ENCODE results near the gene CRHR2. TPM values are rescaled to one million over a fixed set of nuclear protein-coding genes. Genes with fewer than 3 reads are reported as not detected.

The CRHR2 gene
- total RNA-seq, 1 experiment from 2014 or later, result not detected

DNA sequence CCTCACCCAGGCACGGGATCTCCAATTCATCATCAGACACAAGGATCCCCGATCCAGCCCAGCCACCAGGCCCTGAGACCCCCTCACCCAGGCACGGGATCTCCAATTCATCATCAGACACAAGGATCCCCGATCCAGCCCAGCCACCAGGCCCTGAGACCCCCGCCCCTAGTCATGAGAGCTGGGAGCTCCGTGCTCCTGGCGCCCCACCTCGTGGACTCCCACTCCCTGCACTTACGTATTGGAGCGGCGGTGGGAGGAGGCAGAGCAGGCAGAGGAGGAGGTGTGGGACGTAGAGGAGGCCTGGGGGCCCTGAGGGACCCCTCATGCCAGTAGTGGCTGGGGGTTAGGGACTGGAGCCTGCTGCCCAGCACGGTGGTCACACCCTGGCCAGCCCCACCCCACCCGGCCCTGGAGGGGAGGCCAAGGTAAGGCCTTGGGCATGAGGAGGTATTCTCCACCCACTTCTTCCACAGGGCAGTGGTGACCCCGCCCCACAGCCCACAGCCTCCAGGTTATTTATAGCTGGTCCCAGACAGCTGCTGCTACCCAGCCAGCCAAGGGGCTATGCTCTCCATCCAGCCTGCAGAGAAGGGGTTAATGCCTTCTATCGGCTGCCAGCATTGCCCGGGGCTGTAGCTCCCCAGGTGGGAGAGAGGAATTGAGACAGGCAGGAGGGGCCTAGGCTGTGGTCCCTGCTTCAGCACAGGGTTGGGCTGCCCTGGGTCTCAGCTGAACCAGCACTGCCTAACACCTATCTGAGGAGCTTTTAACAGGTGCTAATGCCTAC lies 17.6 kb upstream of the CRHR2 start:
- POLR2A ChIA-PET, result no interaction called here
- no peak overlapping the region for H3K4me3 Mint-ChIP-seq (ENCODE audit: unreplicated experiment)
- CTCF ChIA-PET, result no interaction called here
- H3K27me3 ChIP-seq (replicated peaks; ENCODE audit: control insufficient read depth, insufficient read depth, low read length), result no peaks in the 10 kb centered on the region; the same call in 1 of the 2 replicates
- peaks cover 4% of the 10 kb centered on the region for H3K27me3 Mint-ChIP-seq (ENCODE audit: insufficient read depth, unreplicated experiment)
- H3K4me1 Mint-ChIP-seq (ENCODE audit: low read depth, unreplicated experiment), result peaks cover 10% of the 10 kb centered on the region
- no peaks in the 10 kb centered on the region for H3K9me3 Mint-ChIP-seq (ENCODE audit: unreplicated experiment)
- H3K4me3 ChIP-seq (ENCODE audit: low read depth, low read length), result no peak overlapping the region
- DNase-seq, result no peak
- no TSS peak for BruUV-seq (replicated peaks)
- peaks cover 3% of the 10 kb centered on the region; the same call in 1 of the 2 replicates for H3K4me1 ChIP-seq
- H3K36me3 Mint-ChIP-seq (ENCODE audit: insufficient read depth, unreplicated experiment), result no peaks in the 10 kb centered on the region
- no peak overlapping the region for H3K27ac Mint-ChIP-seq (ENCODE audit: unreplicated experiment)
- intact Hi-C loops (cut with micrococcal nuclease; ENCODE audit: unreplicated experiment), result no loop called here
- H3K9me3 ChIP-seq, result no peaks in the 10 kb centered on the region
- no peaks in the 10 kb centered on the region for H3K36me3 ChIP-seq (ENCODE audit: control insufficient read depth, insufficient read depth, low read length)
- TF ChIP-seq, protein P1, sequence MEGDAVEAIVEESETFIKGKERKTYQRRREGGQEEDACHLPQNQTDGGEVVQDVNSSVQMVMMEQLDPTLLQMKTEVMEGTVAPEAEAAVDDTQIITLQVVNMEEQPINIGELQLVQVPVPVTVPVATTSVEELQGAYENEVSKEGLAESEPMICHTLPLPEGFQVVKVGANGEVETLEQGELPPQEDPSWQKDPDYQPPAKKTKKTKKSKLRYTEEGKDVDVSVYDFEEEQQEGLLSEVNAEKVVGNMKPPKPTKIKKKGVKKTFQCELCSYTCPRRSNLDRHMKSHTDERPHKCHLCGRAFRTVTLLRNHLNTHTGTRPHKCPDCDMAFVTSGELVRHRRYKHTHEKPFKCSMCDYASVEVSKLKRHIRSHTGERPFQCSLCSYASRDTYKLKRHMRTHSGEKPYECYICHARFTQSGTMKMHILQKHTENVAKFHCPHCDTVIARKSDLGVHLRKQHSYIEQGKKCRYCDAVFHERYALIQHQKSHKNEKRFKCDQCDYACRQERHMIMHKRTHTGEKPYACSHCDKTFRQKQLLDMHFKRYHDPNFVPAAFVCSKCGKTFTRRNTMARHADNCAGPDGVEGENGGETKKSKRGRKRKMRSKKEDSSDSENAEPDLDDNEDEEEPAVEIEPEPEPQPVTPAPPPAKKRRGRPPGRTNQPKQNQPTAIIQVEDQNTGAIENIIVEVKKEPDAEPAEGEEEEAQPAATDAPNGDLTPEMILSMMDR (IDR thresholded peaks at IDR 0.05; ENCODE audit: insufficient read depth in 1 of 2, low read depth in 1 of 2, low read length in 1 of 2, severe bottlenecking in 1 of 2, unreplicated experiment in 1 of 2), result no peak

DNA sequence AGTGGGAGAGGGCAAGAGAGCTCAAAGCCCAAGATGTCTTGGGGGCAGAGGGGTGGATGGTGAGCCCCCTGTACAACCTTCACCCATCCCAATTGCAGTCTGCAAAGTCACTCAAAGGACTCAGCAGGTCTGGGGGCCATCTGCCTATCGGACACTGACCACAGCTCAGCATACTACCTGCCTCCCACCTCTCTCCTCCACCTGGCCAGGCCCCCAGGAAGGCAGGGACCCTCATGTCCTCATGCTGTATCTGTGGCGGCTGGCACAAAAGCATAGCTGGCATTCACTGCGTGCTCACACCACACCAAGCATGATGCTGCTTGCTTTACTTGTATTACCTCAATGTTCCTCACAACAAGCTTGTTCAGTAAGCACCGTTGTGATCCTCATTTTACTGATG lies 16.2 kb upstream of the CRHR2 start:
- no peak overlapping the region for H3K27ac Mint-ChIP-seq (ENCODE audit: unreplicated experiment)
- CTCF ChIA-PET, result interaction anchor here (1.1 kb wide), 1 partner anchor 41 kb away, joined by 4 read pairs; no protein-coding TSS in a partner anchor
- no peaks in the 10 kb centered on the region for H3K9me3 ChIP-seq
- no peaks in the 10 kb centered on the region for H3K36me3 Mint-ChIP-seq (ENCODE audit: insufficient read depth, unreplicated experiment)
- H3K4me3 Mint-ChIP-seq (ENCODE audit: unreplicated experiment), result no peak overlapping the region
- no peaks in the 10 kb centered on the region for H3K9me3 Mint-ChIP-seq (ENCODE audit: unreplicated experiment)
- TF ChIP-seq, protein P1 (IDR thresholded peaks at IDR 0.05; ENCODE audit: insufficient read depth in 1 of 2, low read depth in 1 of 2, low read length in 1 of 2, severe bottlenecking in 1 of 2, unreplicated experiment in 1 of 2), result no peak
- peaks cover 17% of the 10 kb centered on the region for H3K4me1 Mint-ChIP-seq (ENCODE audit: low read depth, unreplicated experiment)
- BruUV-seq (replicated peaks), result no TSS peak
- peaks cover 7% of the 10 kb centered on the region; the same call in 1 of the 2 replicates for H3K4me1 ChIP-seq
- no peaks in the 10 kb centered on the region; the same call in 1 of the 2 replicates for H3K27me3 ChIP-seq (replicated peaks; ENCODE audit: control insufficient read depth, insufficient read depth, low read length)
- H3K4me3 ChIP-seq (ENCODE audit: low read depth, low read length), result no peak overlapping the region
- POLR2A ChIA-PET, result no interaction called here
- DNase-seq, result no peak
- H3K36me3 ChIP-seq (ENCODE audit: control insufficient read depth, insufficient read depth, low read length), result no peaks in the 10 kb centered on the region
- H3K27me3 Mint-ChIP-seq (ENCODE audit: insufficient read depth, unreplicated experiment), result peaks cover 4% of the 10 kb centered on the region
- intact Hi-C loops (cut with micrococcal nuclease; ENCODE audit: unreplicated experiment), result no loop called here

DNA sequence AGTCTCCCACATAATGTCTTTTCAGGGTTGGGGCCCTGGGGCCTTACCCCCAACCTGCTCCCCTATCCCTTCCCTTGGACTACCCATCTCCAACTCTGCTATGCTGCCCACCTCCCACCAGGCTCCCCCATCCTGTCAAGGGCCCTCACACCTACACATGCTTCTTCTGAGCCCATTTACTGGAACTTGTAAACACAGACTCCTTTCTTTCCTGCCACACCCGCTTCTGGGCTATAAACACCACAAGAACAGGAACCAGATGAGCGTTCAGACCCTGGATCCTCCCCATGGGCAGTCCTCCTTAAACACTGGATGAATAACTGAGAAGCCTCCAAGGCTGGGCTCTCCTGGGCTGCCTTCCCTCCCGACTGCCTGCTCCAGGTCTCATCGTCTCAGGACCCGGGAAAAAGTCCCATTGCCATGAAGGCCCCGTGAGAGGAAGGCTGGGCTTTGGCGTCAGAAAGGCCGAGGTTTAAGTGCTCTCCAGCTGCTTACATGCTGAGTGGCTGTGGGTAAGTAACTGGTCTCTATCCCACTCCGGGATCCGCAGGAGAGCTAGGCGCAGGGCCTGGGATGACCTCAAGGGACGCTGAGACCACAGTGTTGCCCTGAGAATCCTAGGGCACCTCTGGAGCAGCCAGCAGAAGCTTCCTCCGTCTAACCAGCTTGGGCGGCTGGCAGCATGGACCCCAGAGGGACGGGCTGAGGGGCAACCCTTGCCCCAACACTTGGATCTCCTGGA lies 15.6 kb upstream of the CRHR2 start:
- intact Hi-C loops (cut with micrococcal nuclease; ENCODE audit: unreplicated experiment), result no loop called here
- BruUV-seq (replicated peaks), result no TSS peak
- no peaks in the 10 kb centered on the region for H3K9me3 Mint-ChIP-seq (ENCODE audit: unreplicated experiment)
- H3K27me3 Mint-ChIP-seq (ENCODE audit: insufficient read depth, unreplicated experiment), result no peaks in the 10 kb centered on the region
- H3K4me1 ChIP-seq, result peaks cover 7% of the 10 kb centered on the region; the same call in 1 of the 2 replicates
- H3K27ac Mint-ChIP-seq (ENCODE audit: unreplicated experiment), result no peak overlapping the region
- peaks cover 17% of the 10 kb centered on the region for H3K4me1 Mint-ChIP-seq (ENCODE audit: low read depth, unreplicated experiment)
- H3K27me3 ChIP-seq (replicated peaks; ENCODE audit: control insufficient read depth, insufficient read depth, low read length), result no peaks in the 10 kb centered on the region; the same call in 1 of the 2 replicates
- TF ChIP-seq, protein P1 (IDR thresholded peaks at IDR 0.05; ENCODE audit: insufficient read depth in 1 of 2, low read depth in 1 of 2, low read length in 1 of 2, severe bottlenecking in 1 of 2, unreplicated experiment in 1 of 2), result no peak
- CTCF ChIA-PET, result interaction anchor here (1.1 kb wide), 1 partner anchor 41 kb away, joined by 4 read pairs; no protein-coding TSS in a partner anchor
- no peak for DNase-seq
- H3K4me3 Mint-ChIP-seq (ENCODE audit: unreplicated experiment), result no peak overlapping the region
- H3K36me3 ChIP-seq (ENCODE audit: control insufficient read depth, insufficient read depth, low read length), result no peaks in the 10 kb centered on the region
- no peak overlapping the region for H3K4me3 ChIP-seq (ENCODE audit: low read depth, low read length)
- no peaks in the 10 kb centered on the region for H3K9me3 ChIP-seq
- H3K36me3 Mint-ChIP-seq (ENCODE audit: insufficient read depth, unreplicated experiment), result no peaks in the 10 kb centered on the region
- POLR2A ChIA-PET, result no interaction called here

Measured in Caco-2 (cell line).